UCSD-AML1 (cell line): ENCODE measurements around the gene OTUD6A.
A peak's percentile ranks its signal among the peaks of the same experiment; 100 is the strongest.

ENCODE experiments used
- DNase-seq: peaks from one replicate; lab custom pipeline; 2025; ENCODE audit not compliant: unreplicated experiment; lab: John Stamatoyannopoulos, UW

The OTUD6A gene, protein sequence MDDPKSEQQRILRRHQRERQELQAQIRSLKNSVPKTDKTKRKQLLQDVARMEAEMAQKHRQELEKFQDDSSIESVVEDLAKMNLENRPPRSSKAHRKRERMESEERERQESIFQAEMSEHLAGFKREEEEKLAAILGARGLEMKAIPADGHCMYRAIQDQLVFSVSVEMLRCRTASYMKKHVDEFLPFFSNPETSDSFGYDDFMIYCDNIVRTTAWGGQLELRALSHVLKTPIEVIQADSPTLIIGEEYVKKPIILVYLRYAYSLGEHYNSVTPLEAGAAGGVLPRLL

GRCh38 chrX:70062076-70062475, at the start of gene OTUD6A:
TSS of gene OTUD6A (plus strand) at chrX:70062457. CDS start at chrX:70062525, 68 bp downstream.
- DNase-seq = no peak

DNA sequence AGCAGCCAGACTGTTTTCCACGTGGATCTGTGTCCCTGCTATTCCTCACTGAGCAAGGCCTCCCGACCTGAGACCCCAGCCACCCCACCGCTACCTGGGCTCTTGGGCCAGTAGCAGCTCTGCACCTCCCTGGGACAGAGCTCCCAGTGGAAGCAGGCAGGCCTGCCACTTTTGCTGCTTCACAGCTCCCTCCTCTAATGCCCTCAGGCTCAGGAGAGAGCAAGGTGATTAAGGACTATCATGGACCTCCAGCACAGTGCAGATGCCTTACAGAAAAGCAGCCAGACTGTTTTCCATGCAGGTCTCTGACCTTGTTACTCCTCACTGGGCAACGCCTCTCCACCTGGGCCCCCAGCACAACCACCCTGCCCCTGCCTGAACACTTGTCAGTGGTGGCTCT, 49.5 kb upstream of the OTUD6A start:
- DNase-seq = no peak

GRCh38 chrX:70013466-70014381, 48.5 kb upstream of the OTUD6A start:
- no peak for DNase-seq

GRCh38 chrX:70016513-70016912, 45.7 kb upstream of the OTUD6A start:
- no peak for DNase-seq

GRCh38 chrX:70022616-70023015, 39.6 kb upstream of the OTUD6A start:
- no peak for DNase-seq

- DNase-seq = no peak
Measured at GRCh38 chrX:70025464-70025863, 36.8 kb upstream of the OTUD6A start.

GRCh38 chrX:70026112-70026850, 36.0 kb upstream of the OTUD6A start:
- no peak for DNase-seq

- DNase-seq = no peak
Measured at GRCh38 chrX:70026851-70027200, 35.4 kb upstream of the OTUD6A start.

DNA sequence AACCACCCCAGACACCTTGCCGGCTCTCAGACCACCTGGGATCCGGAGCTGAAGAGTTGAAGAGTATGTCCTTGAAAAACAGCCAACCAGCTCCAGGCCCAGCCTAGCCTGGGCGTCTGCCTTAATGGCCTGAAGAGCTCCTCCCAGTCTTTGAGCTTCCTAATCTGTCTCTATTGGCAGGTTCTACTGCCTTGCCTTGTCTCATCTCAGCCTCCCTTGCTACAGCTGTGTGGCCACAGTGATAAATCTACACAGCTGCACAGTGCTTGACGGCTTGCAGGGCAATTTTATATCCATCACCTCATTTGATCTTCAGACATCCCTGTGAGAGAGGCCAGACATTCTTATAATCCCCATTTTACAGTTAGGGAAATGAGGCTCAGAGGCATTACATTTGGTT, 32.4 kb upstream of the OTUD6A start:
- no peak for DNase-seq

- DNase-seq = peak; percentile 33
Measured at GRCh38 chrX:70030301-70030767, 31.9 kb upstream of the OTUD6A start.

DNA sequence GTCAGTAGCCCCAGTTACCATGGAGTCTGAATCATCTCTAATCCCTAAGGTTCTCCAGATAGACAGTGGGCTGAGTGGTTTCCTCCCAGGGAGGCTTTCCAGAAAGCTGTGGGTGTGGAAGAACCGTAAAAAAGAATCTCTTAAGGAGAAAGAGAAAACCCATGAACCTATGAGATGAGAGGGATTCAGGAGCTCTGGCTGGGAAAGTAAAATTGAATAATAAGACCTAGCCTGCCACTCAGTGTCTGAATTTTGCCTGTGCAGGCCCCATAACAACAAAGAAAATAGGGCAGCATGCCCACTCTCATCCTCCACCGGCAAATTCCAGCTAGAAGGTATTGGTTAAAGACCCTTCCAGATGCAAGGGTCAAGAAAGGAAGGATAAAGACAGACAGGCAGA, 29.5 kb upstream of the OTUD6A start:
- no peak for DNase-seq

GRCh38 chrX:70033348-70034051, 28.8 kb upstream of the OTUD6A start:
- peak; percentile 58 for DNase-seq

DNA sequence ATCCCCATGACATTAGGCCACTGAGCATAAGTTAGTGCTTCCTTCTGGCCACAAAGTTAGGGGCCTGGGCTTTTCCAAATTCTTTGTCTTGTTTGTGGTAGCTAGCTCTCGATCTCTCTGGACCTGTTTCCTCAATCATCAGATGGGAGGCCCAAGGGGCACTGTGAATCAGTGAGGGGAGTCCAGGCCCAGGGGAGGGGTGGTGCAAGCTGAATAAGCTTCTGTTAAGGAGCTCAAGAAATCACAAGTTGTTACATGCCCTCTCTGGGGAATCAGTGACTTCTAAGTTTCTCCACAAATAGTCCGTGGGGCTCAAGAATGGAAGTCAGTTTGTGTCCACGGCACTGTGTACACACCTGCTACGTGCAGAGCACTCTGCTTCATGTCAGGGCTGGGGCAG, 27.6 kb upstream of the OTUD6A start:
- no peak for DNase-seq

GRCh38 chrX:70038515-70038914, 23.7 kb upstream of the OTUD6A start:
- no peak for DNase-seq

DNA sequence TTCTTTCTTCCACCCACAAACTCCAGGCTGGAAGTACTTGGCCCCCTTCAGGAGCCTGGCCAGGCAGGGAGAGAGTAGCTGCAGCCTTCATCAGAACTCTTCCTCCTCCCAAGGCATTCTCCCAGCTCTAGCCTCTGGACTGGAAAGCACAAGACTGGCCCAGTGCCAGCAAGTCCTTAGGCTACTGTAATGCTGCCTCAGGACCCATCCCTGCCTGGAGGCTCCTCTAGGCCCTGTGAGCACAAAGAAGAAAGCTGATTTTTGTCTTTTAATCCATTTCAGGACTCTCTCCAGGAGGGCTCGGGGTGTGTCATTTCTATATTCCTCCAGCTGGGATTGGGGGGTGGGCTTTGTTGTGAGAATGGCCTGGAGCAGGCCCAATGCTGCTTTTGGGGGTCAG, 23.3 kb upstream of the OTUD6A start:
- DNase-seq = no peak

- DNase-seq = no peak
Measured at GRCh38 chrX:70039758-70040157, 22.5 kb upstream of the OTUD6A start.

- DNase-seq = no peak
Measured at GRCh38 chrX:70041993-70042392, 20.3 kb upstream of the OTUD6A start.

DNA sequence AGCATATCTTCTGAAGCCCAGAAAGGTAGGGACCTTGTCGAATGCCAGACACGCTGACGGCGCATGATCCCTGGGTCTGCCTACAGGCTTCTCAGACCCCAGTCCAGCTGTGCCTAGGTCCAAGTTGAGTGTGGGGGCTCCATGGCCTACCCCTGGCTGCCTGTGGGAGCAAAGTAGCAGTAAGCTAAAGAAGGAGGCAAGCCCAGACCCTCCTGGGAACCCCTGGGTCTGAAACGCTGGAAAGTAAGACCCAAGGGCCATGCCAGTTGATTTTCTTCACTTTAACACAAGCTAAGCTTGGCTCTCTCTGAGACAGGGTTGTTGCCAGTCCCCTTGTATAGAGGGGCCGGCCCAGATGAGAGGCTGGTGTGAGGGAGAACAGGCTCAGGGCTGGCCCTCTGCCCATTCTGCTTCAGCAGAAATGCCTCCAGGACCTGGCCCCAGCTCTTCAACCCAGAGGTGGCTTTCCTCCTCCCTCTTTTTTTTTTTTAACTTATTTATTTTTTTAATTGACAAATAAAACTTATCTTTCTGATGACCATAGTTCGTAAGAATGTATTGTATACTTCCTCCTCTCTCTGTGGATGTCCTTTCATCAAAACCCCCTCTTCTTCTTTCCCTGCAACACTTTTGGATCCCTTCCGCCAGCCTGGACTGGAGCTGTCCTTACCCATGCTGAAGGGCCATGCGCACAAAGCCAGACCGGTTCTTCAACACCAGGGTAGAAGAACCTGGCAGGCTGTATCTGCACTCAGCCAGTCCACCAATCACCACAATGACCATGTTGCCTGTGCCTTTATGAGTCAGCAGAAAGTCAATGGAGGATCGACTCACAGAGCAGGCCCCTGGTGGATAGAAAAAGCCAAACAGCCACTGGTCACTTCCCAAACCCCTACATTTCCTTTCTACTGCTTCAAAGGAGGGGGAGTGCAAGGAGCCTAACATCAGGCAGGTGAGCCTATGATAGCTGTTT, 19.6 kb upstream of the OTUD6A start:
- DNase-seq = no peak

DNA sequence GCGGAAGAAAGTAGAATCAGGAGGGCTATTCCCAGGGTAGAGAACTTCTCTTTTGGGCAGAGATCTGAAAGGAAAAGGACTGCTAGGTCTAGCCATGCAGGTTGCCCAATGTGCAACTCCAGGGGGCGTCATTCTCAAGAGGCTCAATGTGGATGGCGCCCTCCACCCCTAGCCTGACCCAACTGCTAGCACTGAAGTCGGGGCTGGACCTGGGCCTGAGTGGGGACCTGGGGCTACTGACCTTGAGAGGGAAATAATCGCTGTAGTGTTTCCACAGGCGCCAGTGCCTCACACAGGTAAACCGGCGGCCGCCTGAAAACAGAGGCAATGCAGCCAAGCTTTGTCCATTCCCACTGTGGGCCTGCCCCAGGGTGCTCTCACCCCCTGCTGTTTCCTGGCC, 18.6 kb upstream of the OTUD6A start:
- DNase-seq = no peak
